Upper lobe of left lung (tissue), 6 donors: ENCODE measurements around the gene PRICKLE2. TPM values are rescaled to one million over a fixed set of nuclear protein-coding genes. Genes with fewer than 3 reads are reported as not detected.

Experiments
- ATAC-seq, 2 donors: fragments of 200-7000 bp; cut with Tn5 transposase; one replicate each; pipeline ENCODE4 v1.9.1; 2022; ENCODE audit warnings: mild to moderate bottlenecking in 2 of 2, moderate library complexity in 2 of 2; ENCODE audit not compliant: low FRiP score in 2 of 2
- DNase-seq, 2 donors: peaks; one replicate each; pipeline ENCODE4 v3.0.0-alpha.2; 2019 to 2020
- H3K27ac ChIP-seq, 4 donors: fragments of 200-600 bp; sonication (generic); one replicate each; pipeline ENCODE4 v1.5.1; 2016 to 2019
- H3K27me3 ChIP-seq, 4 donors: fragments of 200-600 bp; sonication (generic); one replicate each; pipeline ENCODE4 v1.5.1; 2017 to 2019
- H3K36me3 ChIP-seq, 4 donors: fragments of 200-600 bp; sonication (generic); one replicate each; pipeline ENCODE4 v1.5.1; 2016 to 2019
- H3K4me1 ChIP-seq, 4 donors: fragments of 200-600 bp; sonication (generic); one replicate each; pipeline ENCODE4 v1.5.1; 2018 to 2019
- H3K4me3 ChIP-seq, 4 donors: fragments of 200-600 bp; sonication (generic); one replicate each; pipeline ENCODE4 v1.5.1; 2017 to 2019; ENCODE audit warnings: mild to moderate bottlenecking in 2 of 4, moderate library complexity in 1 of 4
- H3K9me3 ChIP-seq, 4 donors: fragments of 200-600 bp; sonication (generic); one replicate each; pipeline ENCODE4 v1.5.1; 2018 to 2019
- CTCF ChIP-seq, 6 experiments: fragments of 450-650 bp in 4 of 6; fragments of 200-600 bp in 2 of 6; sonication (generic) in 2 of 6; IDR thresholded peaks; one replicate each; pipeline ENCODE4 v1.5.1; 2016 to 2019; ENCODE audit warnings: antibody characterized with exemption in 6 of 6
- EP300 ChIP-seq, 4 donors: sonication (generic); formaldehyde crosslinking; IDR thresholded peaks; one replicate each; pipeline ENCODE4 v1.5.1; 2017; ENCODE audit warnings: antibody characterized with exemption in 4 of 4, control low read depth in 2 of 4
- POLR2A ChIP-seq, 4 donors: fragments of 450-650 bp; IDR thresholded peaks; one replicate each; pipeline ENCODE4 v1.5.1; 2016 to 2017; ENCODE audit warnings: antibody characterized with exemption in 4 of 4, mild to moderate bottlenecking in 2 of 4
- POLR2AphosphoS5 ChIP-seq, 2 donors: sonication (generic); formaldehyde crosslinking; IDR thresholded peaks; one replicate each; pipeline ENCODE4 v1.5.1; 2017; ENCODE audit warnings: antibody characterized with exemption in 2 of 2
- WGBS, 2 donors: methylation state at CpG; one replicate each; pipeline ENCODE4 v1.1.5; 2017 to 2018; 5-methylcytosine and 5-hydroxymethylcytosine counted together
- total RNA-seq, 6 donors: library from RNA; depleted of rRNA in 4 of 6; stranded (reverse); fragments of >200 nt in 4 of 6; gene quantifications; one replicate each; pipeline versions ENCODE4 v1.1.0 to v1.2.1, GENCODE V29; 2016 to 2021
- donor health status: DM: no; HTN: no; CAD: no; lungs with moderate emphysema.
- donor health status: DM: no; HTN: yes; CAD: no; lungs with severe emphysema.

The PRICKLE2 gene
- total RNA-seq, 6 donors from 2014 or later = 28.3 to 68.9 (median 36.3) TPM

GRCh38 chr3:64138656-64139375, 86.5 kb downstream of the PRICKLE2 start:
- ATAC-seq (no peak), DNase-seq (no peak)
- 81 to 88% methylated on average over 2 of the region's 2 CpGs for WGBS, 2 donors
- no peak for TF ChIP-seq POLR2A (IDR thresholded peaks at IDR 0.05)
- no peak for TF ChIP-seq POLR2AphosphoS5 (IDR thresholded peaks at IDR 0.05)
- TF ChIP-seq CTCF (IDR thresholded peaks at IDR 0.05) = no peak
- TF ChIP-seq EP300 (IDR thresholded peaks at IDR 0.05) = no peak
- no peaks in the 10 kb centered on the region for H3K27me3 ChIP-seq
- H3K27ac ChIP-seq = no peak overlapping the region
- H3K9me3 ChIP-seq = no peaks in the 10 kb centered on the region
- peaks cover 0 to 17% (median 0%) of the 10 kb centered on the region in 4 donors for H3K36me3 ChIP-seq
- peaks cover 0 to 4% (median 0%) of the 10 kb centered on the region in 4 donors for H3K4me1 ChIP-seq
- no peak overlapping the region for H3K4me3 ChIP-seq

- H3K27ac ChIP-seq = no peak overlapping the region
- no peak for DNase-seq
- H3K4me1 ChIP-seq = no peaks in the 10 kb centered on the region
- 57 to 71% methylated on average over 1 of the region's 1 CpG for WGBS, 2 donors
- H3K4me3 ChIP-seq = no peak overlapping the region
- H3K27me3 ChIP-seq = no peaks in the 10 kb centered on the region
- H3K36me3 ChIP-seq = peaks cover 0 to 17% (median 0%) of the 10 kb centered on the region in 4 donors
- no peak for ATAC-seq
- no peak for TF ChIP-seq POLR2A (IDR thresholded peaks at IDR 0.05)
- TF ChIP-seq EP300 (IDR thresholded peaks at IDR 0.05) = no peak
- TF ChIP-seq POLR2AphosphoS5 (IDR thresholded peaks at IDR 0.05) = no peak
- TF ChIP-seq CTCF (IDR thresholded peaks at IDR 0.05) = no peak
- H3K9me3 ChIP-seq = no peaks in the 10 kb centered on the region
These were observed 87.2 kb downstream of the PRICKLE2 start for GRCh38 chr3:64138046-64138445.

- peaks cover 0 to 5% (median 0%) of the 10 kb centered on the region in 4 donors for H3K36me3 ChIP-seq
- no peaks in the 10 kb centered on the region for H3K27me3 ChIP-seq
- no peak for TF ChIP-seq EP300 (IDR thresholded peaks at IDR 0.05)
- TF ChIP-seq POLR2A (IDR thresholded peaks at IDR 0.05) = no peak
- TF ChIP-seq POLR2AphosphoS5 (IDR thresholded peaks at IDR 0.05) = no peak
- no peak for TF ChIP-seq CTCF (IDR thresholded peaks at IDR 0.05)
- no peaks in the 10 kb centered on the region for H3K9me3 ChIP-seq
- WGBS, 2 donors = 69 to 84% methylated on average over 3 of the region's 3 CpGs
- ATAC-seq (no peak), DNase-seq (no peak)
- no peaks in the 10 kb centered on the region for H3K4me1 ChIP-seq
- no peak overlapping the region for H3K27ac ChIP-seq
- no peak overlapping the region for H3K4me3 ChIP-seq
These were observed 90.4 kb downstream of the PRICKLE2 start for GRCh38 chr3:64134882-64135281.

GRCh38 chr3:64133987-64134386, 91.3 kb downstream of the PRICKLE2 start:
- Histone ChIP-seq H3K4me1 (no peaks in the 10 kb centered on the region), H3K9me3 (no peaks in the 10 kb centered on the region), H3K27ac (no peak overlapping the region), H3K4me3 (no peak overlapping the region), H3K27me3 (no peaks in the 10 kb centered on the region), H3K36me3 (peaks cover 0 to 8% (median 0%) of the 10 kb centered on the region in 4 donors)
- WGBS, 2 donors = 95 to 98% methylated on average over 6 of the region's 6 CpGs
- DNase-seq (no peak), ATAC-seq (no peak)
- no peak for TF ChIP-seq POLR2A (IDR thresholded peaks at IDR 0.05)
- no peak for TF ChIP-seq CTCF (IDR thresholded peaks at IDR 0.05)
- TF ChIP-seq POLR2AphosphoS5 (IDR thresholded peaks at IDR 0.05) = no peak
- TF ChIP-seq EP300 (IDR thresholded peaks at IDR 0.05) = no peak

- H3K27me3 ChIP-seq = no peaks in the 10 kb centered on the region
These were observed 92.0 kb downstream of the PRICKLE2 start for GRCh38 chr3:64133272-64133671.

More at GRCh38 chr3:64133272-64133671, 92.0 kb downstream of the PRICKLE2 start:
- TF ChIP-seq EP300 (IDR thresholded peaks at IDR 0.05) (no peak), POLR2A (IDR thresholded peaks at IDR 0.05) (no peak), CTCF (IDR thresholded peaks at IDR 0.05) (no peak), POLR2AphosphoS5 (IDR thresholded peaks at IDR 0.05) (no peak)
- ATAC-seq = no peak
- no peaks in the 10 kb centered on the region for H3K4me1 ChIP-seq
- peaks cover 0 to 8% (median 0%) of the 10 kb centered on the region in 4 donors for H3K36me3 ChIP-seq
- H3K9me3 ChIP-seq = no peaks in the 10 kb centered on the region
- no peak for DNase-seq
- H3K4me3 ChIP-seq = no peak overlapping the region
- no peak overlapping the region for H3K27ac ChIP-seq
- 62 to 71% methylated on average over 2 of the region's 2 CpGs for WGBS, 2 donors
